Rectal smooth muscle tissue (tissue), 1 donor: ENCODE measurements around the gene DCN.
A peak's percentile ranks its signal among the peaks of the same experiment; 100 is the strongest.

Source experiments
- H3K27ac ChIP-seq: one replicate; pipeline ENCODE4 v1.7.0; 2013; ENCODE audit warnings: low read depth, low read length, inconsistent platforms
- H3K27me3 ChIP-seq: one replicate; pipeline ENCODE4 v1.7.0; 2013; ENCODE audit warnings: low read length; ENCODE audit not compliant: control insufficient read depth, insufficient read depth
- H3K36me3 ChIP-seq: one replicate; pipeline ENCODE4 v1.7.0; 2013; ENCODE audit warnings: low read length; ENCODE audit not compliant: control insufficient read depth, insufficient read depth
- H3K4me1 ChIP-seq: one replicate; pipeline ENCODE4 v1.7.0; 2013; ENCODE audit warnings: low read length; ENCODE audit not compliant: control insufficient read depth, insufficient read depth
- H3K4me3 ChIP-seq: one replicate; pipeline ENCODE4 v1.7.0; 2013; ENCODE audit warnings: low read length
- H3K9ac ChIP-seq: one replicate; pipeline ENCODE4 v1.7.0; 2013; ENCODE audit warnings: low read length

The DCN gene

GRCh38 chr12:91180582-91181395, 1.8 kb downstream of the DCN start:
- no peaks in the 10 kb centered on the region for H3K36me3 ChIP-seq
- no peaks in the 10 kb centered on the region for H3K27me3 ChIP-seq
- peak overlapping the region; percentile 64 for H3K27ac ChIP-seq
- no peak overlapping the region for H3K9ac ChIP-seq
- peaks cover 9% of the 10 kb centered on the region for H3K4me1 ChIP-seq
- H3K4me3 ChIP-seq, result peak overlapping the region; percentile 54

GRCh38 chr12:91179966-91180561, 2.6 kb downstream of the DCN start:
- peak overlapping the region; percentile 64 for H3K27ac ChIP-seq
- H3K4me3 ChIP-seq, result peak overlapping the region; percentile 54
- H3K4me1 ChIP-seq, result peaks cover 4% of the 10 kb centered on the region
- H3K36me3 ChIP-seq, result no peaks in the 10 kb centered on the region
- H3K27me3 ChIP-seq, result no peaks in the 10 kb centered on the region
- no peak overlapping the region for H3K9ac ChIP-seq

GRCh38 chr12:91179315-91179714, 3.3 kb downstream of the DCN start:
- Histone ChIP-seq H3K36me3 (no peaks in the 10 kb centered on the region), H3K4me1 (peaks cover 4% of the 10 kb centered on the region), H3K9ac (no peak overlapping the region), H3K4me3 (peak overlapping the region; percentile 3), H3K27ac (peak overlapping the region; percentile 25), H3K27me3 (no peaks in the 10 kb centered on the region)

GRCh38 chr12:91178781-91179180, 3.8 kb downstream of the DCN start:
- H3K27me3 ChIP-seq, result no peaks in the 10 kb centered on the region
- H3K4me1 ChIP-seq, result peaks cover 4% of the 10 kb centered on the region
- no peaks in the 10 kb centered on the region for H3K36me3 ChIP-seq
- H3K4me3 ChIP-seq, result peak overlapping the region; percentile 58
- H3K27ac ChIP-seq, result peak overlapping the region; percentile 67
- no peak overlapping the region for H3K9ac ChIP-seq

GRCh38 chr12:91178139-91178561, 4.5 kb downstream of the DCN start:
- Histone ChIP-seq H3K9ac (no peak overlapping the region), H3K27me3 (no peaks in the 10 kb centered on the region), H3K4me3 (peak overlapping the region; percentile 58), H3K36me3 (no peaks in the 10 kb centered on the region), H3K27ac (peak overlapping the region; percentile 67), H3K4me1 (peaks cover 4% of the 10 kb centered on the region)

GRCh38 chr12:91177381-91177780, 5.2 kb downstream of the DCN start:
- H3K36me3 ChIP-seq, result no peaks in the 10 kb centered on the region
- H3K4me3 ChIP-seq, result no peak overlapping the region
- no peaks in the 10 kb centered on the region for H3K27me3 ChIP-seq
- no peak overlapping the region for H3K9ac ChIP-seq
- no peaks in the 10 kb centered on the region for H3K4me1 ChIP-seq
- no peak overlapping the region for H3K27ac ChIP-seq

- Histone ChIP-seq H3K9ac (no peak overlapping the region), H3K4me1 (no peaks in the 10 kb centered on the region), H3K4me3 (peak overlapping the region; percentile 35), H3K27ac (no peak overlapping the region), H3K27me3 (no peaks in the 10 kb centered on the region), H3K36me3 (no peaks in the 10 kb centered on the region)
Observed at GRCh38 chr12:91176915-91177314, 5.7 kb downstream of the DCN start.

GRCh38 chr12:91176358-91176757, 6.3 kb downstream of the DCN start:
- Histone ChIP-seq H3K4me1 (peaks cover 2% of the 10 kb centered on the region), H3K4me3 (no peak overlapping the region), H3K36me3 (no peaks in the 10 kb centered on the region), H3K27me3 (no peaks in the 10 kb centered on the region), H3K9ac (no peak overlapping the region), H3K27ac (peak overlapping the region; percentile 30)

GRCh38 chr12:91173124-91173523, 9.5 kb downstream of the DCN start:
- Histone ChIP-seq H3K27ac (peak overlapping the region; percentile 22), H3K27me3 (no peaks in the 10 kb centered on the region), H3K4me1 (peaks cover 3% of the 10 kb centered on the region), H3K4me3 (peak overlapping the region; percentile 33), H3K9ac (no peak overlapping the region), H3K36me3 (no peaks in the 10 kb centered on the region)

GRCh38 chr12:91172096-91172495, 10.5 kb downstream of the DCN start:
- Histone ChIP-seq H3K27me3 (no peaks in the 10 kb centered on the region), H3K9ac (no peak overlapping the region), H3K36me3 (no peaks in the 10 kb centered on the region), H3K4me1 (peaks cover 3% of the 10 kb centered on the region), H3K4me3 (no peak overlapping the region), H3K27ac (no peak overlapping the region)

GRCh38 chr12:91171476-91171875, 11.1 kb downstream of the DCN start:
- H3K4me3 ChIP-seq, result no peak overlapping the region
- H3K36me3 ChIP-seq, result no peaks in the 10 kb centered on the region
- no peak overlapping the region for H3K9ac ChIP-seq
- H3K27me3 ChIP-seq, result no peaks in the 10 kb centered on the region
- peaks cover 3% of the 10 kb centered on the region for H3K4me1 ChIP-seq
- H3K27ac ChIP-seq, result no peak overlapping the region

GRCh38 chr12:91163116-91163515, 19.5 kb downstream of the DCN start:
- no peaks in the 10 kb centered on the region for H3K27me3 ChIP-seq
- no peak overlapping the region for H3K4me3 ChIP-seq
- H3K27ac ChIP-seq, result no peak overlapping the region
- no peak overlapping the region for H3K9ac ChIP-seq
- H3K4me1 ChIP-seq, result no peaks in the 10 kb centered on the region
- H3K36me3 ChIP-seq, result no peaks in the 10 kb centered on the region

- Histone ChIP-seq H3K9ac (no peak overlapping the region), H3K36me3 (no peaks in the 10 kb centered on the region), H3K27ac (no peak overlapping the region), H3K4me1 (no peaks in the 10 kb centered on the region), H3K27me3 (no peaks in the 10 kb centered on the region), H3K4me3 (no peak overlapping the region)
Observed at GRCh38 chr12:91161009-91161408, 21.6 kb downstream of the DCN start.
